GM18909 (cell line): Measurements from ENCODE around the gene ZMYM3.

Experiments used
- ATAC-seq: cut with Tn5 transposase; IDR thresholded peaks from one replicate; pipeline ENCODE4 v1.9.1; 2021; ENCODE audit warnings: mild to moderate bottlenecking; ENCODE audit not compliant: unreplicated experiment, poor library complexity

The ZMYM3 gene

GRCh38 chrX:71253253-71254091, 468 bp downstream of the ZMYM3 start:
- no peak for ATAC-seq

- ATAC-seq = no peak
Measured at GRCh38 chrX:71252221-71252620, 1.7 kb downstream of the ZMYM3 start.

- no peak for ATAC-seq
Measured at GRCh38 chrX:71251466-71251973, 2.4 kb downstream of the ZMYM3 start.

- no peak for ATAC-seq
Measured at GRCh38 chrX:71250841-71251240, 3.1 kb downstream of the ZMYM3 start.

- ATAC-seq = no peak
Measured at GRCh38 chrX:71245159-71245558, 8.8 kb downstream of the ZMYM3 start.

- no peak for ATAC-seq
Measured at GRCh38 chrX:71244359-71245128, 9.4 kb downstream of the ZMYM3 start.

GRCh38 chrX:71241301-71241700, 12.6 kb downstream of the ZMYM3 start:
- ATAC-seq = no peak

- no peak for ATAC-seq
Measured at GRCh38 chrX:71239781-71240180, 14.2 kb downstream of the ZMYM3 start.

- no peak for ATAC-seq
Measured at GRCh38 chrX:71236836-71237235, 17.1 kb downstream of the ZMYM3 start.

GRCh38 chrX:71235482-71235881, 18.5 kb downstream of the ZMYM3 start:
- no peak for ATAC-seq

GRCh38 chrX:71228063-71228642, 25.8 kb downstream of the ZMYM3 start:
- ATAC-seq = no peak

GRCh38 chrX:71227370-71228062, 26.4 kb downstream of the ZMYM3 start:
- no peak for ATAC-seq

GRCh38 chrX:71225676-71226075, 28.3 kb downstream of the ZMYM3 start:
- no peak for ATAC-seq

GRCh38 chrX:71225009-71225408, 28.9 kb downstream of the ZMYM3 start:
- ATAC-seq = no peak

GRCh38 chrX:71224098-71224708, 29.7 kb downstream of the ZMYM3 start:
- ATAC-seq = no peak

GRCh38 chrX:71222929-71223328, 31.0 kb downstream of the ZMYM3 start, which contains the start of gene GJB1:
Gene GJB1, plus strand, starts transcription at chrX:71223224. Its CDS starts 484 bp downstream, at chrX:71223708.
- no peak for ATAC-seq

GRCh38 chrX:71221145-71221544, 32.8 kb downstream of the ZMYM3 start:
- no peak for ATAC-seq

GRCh38 chrX:71217298-71217697, 36.6 kb downstream of the ZMYM3 start:
- ATAC-seq = no peak

GRCh38 chrX:71216485-71216884, 37.5 kb downstream of the ZMYM3 start:
- ATAC-seq = no peak

- no peak for ATAC-seq
Measured at GRCh38 chrX:71215338-71215912, 38.5 kb downstream of the ZMYM3 start.
